Neural progenitor cell (in vitro differentiated cells): ENCODE data around the gene MERTK. TPM values are rescaled to one million over a fixed set of nuclear protein-coding genes. Genes with fewer than 3 reads are reported as not detected.

Experiments used
- DNase-seq: peaks from one replicate; pipeline ENCODE4 v3.0.0-alpha.2; 2016; ENCODE audit warnings: low spot score
- H2AFZ ChIP-seq: fragments of 200-600 bp; sonication (generic); replicated peaks from 2 replicates; pipeline ENCODE4 v1.6.1; 2016; ENCODE audit warnings: antibody characterized with exemption
- H3F3A ChIP-seq: fragments of 200-600 bp; sonication (generic); 2 replicates; pipeline ENCODE4 v1.6.1; 2016; ENCODE audit warnings: antibody characterized with exemption, low read depth
- H3K27ac ChIP-seq: fragments of 200-600 bp; sonication (generic); 2 replicates; pipeline ENCODE4 v1.5.1; 2016; ENCODE audit warnings: mild to moderate bottlenecking
- H3K27me3 ChIP-seq: fragments of 200-600 bp; sonication (generic); 2 replicates; pipeline ENCODE4 v1.6.1; 2016; ENCODE audit warnings: mild to moderate bottlenecking, moderate library complexity
- H3K36me3 ChIP-seq: fragments of 200-600 bp; sonication (generic); 2 replicates; pipeline ENCODE4 v1.5.1; 2016
- H3K4me1 ChIP-seq: fragments of 200-600 bp; sonication (generic); 2 replicates; pipeline ENCODE4 v1.6.1; 2016; ENCODE audit warnings: mixed run types
- H3K4me2 ChIP-seq: fragments of 200-600 bp; sonication (generic); 2 replicates; pipeline ENCODE4 v1.6.1; 2016
- H3K4me3 ChIP-seq: fragments of 200-600 bp; sonication (generic); 2 replicates; pipeline ENCODE4 v1.5.1; 2016
- H3K79me2 ChIP-seq: fragments of 200-600 bp; sonication (generic); 2 replicates; pipeline ENCODE4 v1.6.1; 2016; ENCODE audit warnings: low read depth
- H3K9ac ChIP-seq: fragments of 200-600 bp; sonication (generic); 2 replicates; pipeline ENCODE4 v1.6.1; 2016
- H3K9me3 ChIP-seq: fragments of 200-600 bp; sonication (generic); 2 replicates; pipeline ENCODE4 v1.5.1; 2016; ENCODE audit warnings: low read depth
- H4K20me1 ChIP-seq: fragments of 200-600 bp; sonication (generic); 2 replicates; pipeline ENCODE4 v1.6.1; 2016; ENCODE audit warnings: low read depth
- H3K27ac Mint-ChIP-seq: 3 replicates; pipeline ENCODE4 v1.8.0; 2021; ENCODE audit warnings: mixed read lengths
- H3K27me3 Mint-ChIP-seq: 2 replicates; pipeline ENCODE4 v1.8.0; 2022; ENCODE audit warnings: low read depth, mild to moderate bottlenecking, inconsistent platforms, moderate library complexity, mixed read lengths; ENCODE audit not compliant: insufficient read depth
- H3K36me3 Mint-ChIP-seq: 3 replicates; pipeline ENCODE4 v1.8.0; 2021; ENCODE audit warnings: mixed read lengths
- H3K4me1 Mint-ChIP-seq: 3 replicates; pipeline ENCODE4 v1.8.0; 2021; ENCODE audit warnings: mixed read lengths
- H3K4me3 Mint-ChIP-seq: 3 replicates; pipeline ENCODE4 v1.8.0; 2021; ENCODE audit warnings: mild to moderate bottlenecking, moderate library complexity, mixed read lengths
- H3K9me3 Mint-ChIP-seq: 3 replicates; pipeline ENCODE4 v1.8.0; 2020; ENCODE audit warnings: mixed read lengths
- CTCF ChIP-seq: fragments of 200-600 bp; sonication (generic); IDR thresholded peaks from 2 replicates; pipeline ENCODE4 v1.5.1; 2017; ENCODE audit warnings: antibody characterized with exemption, mild to moderate bottlenecking
- EZH2 ChIP-seq: fragments of 200-600 bp; sonication (generic); IDR thresholded peaks from 2 replicates; pipeline ENCODE4 v1.6.1; 2017; ENCODE audit warnings: antibody characterized with exemption, mild to moderate bottlenecking, moderate library complexity
- EZH2phosphoT487 ChIP-seq: fragments of 200-600 bp; sonication (generic); IDR thresholded peaks from 2 replicates; pipeline ENCODE4 v1.6.1; 2017; ENCODE audit warnings: antibody characterized with exemption
- total RNA-seq: library from RNA; depleted of rRNA; stranded (reverse); fragments of >200 nt; gene quantifications from 2 replicates; pipeline ENCODE4 v1.2.3, GENCODE V29; 2015; ENCODE audit warnings: low replicate concordance

Gene MERTK
- total RNA-seq, 1 donor from 2014 or later = 6.1 TPM

GRCh38 chr2:112029164-112029563, 130.8 kb downstream of the MERTK start:
- Mint-ChIP-seq H3K27ac (no peak overlapping the region), H3K4me1 (peaks cover 6% of the 10 kb centered on the region), H3K36me3 (no peaks in the 10 kb centered on the region), H3K4me3 (no peak overlapping the region), H3K27me3 (peaks cover 2% of the 10 kb centered on the region), H3K9me3 (no peaks in the 10 kb centered on the region)
- no peaks in the 10 kb centered on the region for H3K36me3 ChIP-seq
- no peaks in the 10 kb centered on the region for H3K27me3 ChIP-seq
- peaks cover 15% of the 10 kb centered on the region for H3K4me1 ChIP-seq
- H3K9ac ChIP-seq = no peak overlapping the region
- no peak for DNase-seq
- TF ChIP-seq EZH2 (no peak), EZH2phosphoT487 (no peak), CTCF (no peak)
- H3F3A ChIP-seq = peaks cover 21% of the 10 kb centered on the region
- no peaks in the 10 kb centered on the region for H4K20me1 ChIP-seq
- H3K4me3 ChIP-seq = no peak overlapping the region
- H3K79me2 ChIP-seq = no peaks in the 10 kb centered on the region
- H2AFZ ChIP-seq = no peak overlapping the region
- no peaks in the 10 kb centered on the region for H3K9me3 ChIP-seq
- no peak overlapping the region for H3K4me2 ChIP-seq
- H3K27ac ChIP-seq = no peak overlapping the region

- Histone ChIP-seq H3K79me2 (no peaks in the 10 kb centered on the region), H2AFZ (peak overlapping the region; percentile 95), H3K27me3 (no peaks in the 10 kb centered on the region), H3K36me3 (no peaks in the 10 kb centered on the region), H4K20me1 (no peaks in the 10 kb centered on the region), H3F3A (peaks cover 21% of the 10 kb centered on the region), H3K4me3 (no peak overlapping the region), H3K9ac (no peak overlapping the region), H3K9me3 (no peaks in the 10 kb centered on the region), H3K4me1 (peaks cover 15% of the 10 kb centered on the region), H3K27ac (peak overlapping the region; percentile 78), H3K4me2 (peak overlapping the region; percentile 53)
- TF ChIP-seq EZH2 = no peak
- TF ChIP-seq CTCF = no peak
- TF ChIP-seq EZH2phosphoT487 = no peak
- no peak overlapping the region for H3K4me3 Mint-ChIP-seq
- no peak overlapping the region for H3K27ac Mint-ChIP-seq
- H3K27me3 Mint-ChIP-seq = peaks cover 2% of the 10 kb centered on the region
- peak; percentile 53 for DNase-seq
- no peaks in the 10 kb centered on the region for H3K36me3 Mint-ChIP-seq
- H3K9me3 Mint-ChIP-seq = peaks cover 3% of the 10 kb centered on the region
- H3K4me1 Mint-ChIP-seq = peaks cover 6% of the 10 kb centered on the region
These were observed 133.2 kb downstream of the MERTK start for GRCh38 chr2:112031473-112032223.

- no peaks in the 10 kb centered on the region for H3K9me3 ChIP-seq
- Mint-ChIP-seq H3K27ac (no peak overlapping the region), H3K9me3 (peaks cover 5% of the 10 kb centered on the region), H3K36me3 (no peaks in the 10 kb centered on the region), H3K4me1 (peaks cover 6% of the 10 kb centered on the region), H3K4me3 (no peak overlapping the region), H3K27me3 (peaks cover 2% of the 10 kb centered on the region)
- H3K4me3 ChIP-seq = no peak overlapping the region
- H3K9ac ChIP-seq = no peak overlapping the region
- peaks cover 15% of the 10 kb centered on the region for H3K4me1 ChIP-seq
- no peaks in the 10 kb centered on the region for H3K27me3 ChIP-seq
- H3F3A ChIP-seq = peaks cover 21% of the 10 kb centered on the region
- DNase-seq = no peak
- H4K20me1 ChIP-seq = no peaks in the 10 kb centered on the region
- H3K36me3 ChIP-seq = no peaks in the 10 kb centered on the region
- no peak overlapping the region for H3K4me2 ChIP-seq
- peak overlapping the region; percentile 78 for H3K27ac ChIP-seq
- no peaks in the 10 kb centered on the region for H3K79me2 ChIP-seq
- H2AFZ ChIP-seq = peak overlapping the region; percentile 95
- TF ChIP-seq EZH2 = no peak
- TF ChIP-seq EZH2phosphoT487 = no peak
- no peak for TF ChIP-seq CTCF
These were observed 133.8 kb downstream of the MERTK start for GRCh38 chr2:112032224-112032586.
